SK-N-SH (cell line): Measurements from ENCODE around the gene KRTAP4-3. TPM values are rescaled to one million over a fixed set of nuclear protein-coding genes. Genes with fewer than 3 reads are reported as not detected.
"Not testable (repeated sequence)": the region's sequence is repeated elsewhere in the genome, so short reads cannot be mapped to it uniquely, and the experiment has no call there.

Source experiments
- CTCF ChIA-PET: fragments of 300-600, 350-600 bp; formaldehyde crosslinking; extraction: SDS; loops from one replicate; lab custom pipeline; 2021; lab: Yijun Ruan, JAX
- POLR2A ChIA-PET: fragments of 350-600 bp; sonication (Branson Sonifier 250); formaldehyde crosslinking; extraction: SDS; loops from one replicate; lab custom pipeline; 2020; ENCODE audit warnings: antibody characterized with exemption, inconsistent platforms; lab: Yijun Ruan, JAX
- DNase-seq: peaks from one replicate; pipeline ENCODE4 v3.0.0; 2012
- H2AFZ ChIP-seq: fragments of 200-600 bp; sonication (generic); 2 replicates; pipeline ENCODE4 v1.8.1; 2016; ENCODE audit warnings: antibody characterized with exemption, mild to moderate bottlenecking, low read depth
- H3F3A ChIP-seq: fragments of 200-600 bp; sonication (generic); replicated peaks from 2 replicates; pipeline ENCODE3; 2016; ENCODE audit warnings: antibody characterized with exemption, mild to moderate bottlenecking; ENCODE audit not compliant: insufficient read depth
- H3K27ac ChIP-seq, 2 experiments: fragments of 200-500 bp in 1 of 2; fragments of 200-600 bp in 1 of 2; sonication (Bioruptor generic) in 1 of 2; sonication (generic), shearing (Covaris generic) in 1 of 2; 2 replicates each; pipeline versions ENCODE4 v1.5.1 to v1.6.1; 2014 to 2016; ENCODE audit warnings: low read depth in 2 of 2, inconsistent platforms in 1 of 2, low read length in 1 of 2, mild to moderate bottlenecking in 1 of 2, mixed read lengths in 1 of 2
- H3K27me3 ChIP-seq: fragments of 200-600 bp; sonication (generic), shearing (Covaris generic); 2 replicates; pipeline ENCODE4 v1.6.1; 2016; ENCODE audit warnings: mixed run types; ENCODE audit not compliant: insufficient read depth
- H3K36me3 ChIP-seq, 2 experiments: fragments of 200-500 bp in 1 of 2; fragments of 200-600 bp in 1 of 2; sonication (Bioruptor generic) in 1 of 2; sonication (generic) in 1 of 2; replicated peaks in 1 of 2; 2 replicates each; pipeline versions ENCODE3 to v1.5.1; 2014 to 2016; ENCODE audit warnings: low read length in 1 of 2, mild to moderate bottlenecking in 1 of 2; ENCODE audit not compliant: insufficient read depth in 2 of 2, control insufficient read depth in 1 of 2
- H3K4me1 ChIP-seq, 2 experiments: fragments of 200-500 bp in 1 of 2; fragments of 200-600 bp in 1 of 2; sonication (Bioruptor generic) in 1 of 2; sonication (generic), shearing (Covaris generic) in 1 of 2; 2 replicates each; pipeline versions ENCODE4 v1.5.1 to v1.6.1; 2014 to 2016; ENCODE audit warnings: low read depth in 1 of 2, low read length in 1 of 2, mixed run types in 1 of 2; ENCODE audit not compliant: insufficient read depth in 2 of 2, control insufficient read depth in 1 of 2
- H3K4me2 ChIP-seq: fragments of 200-600 bp; sonication (generic), shearing (Covaris generic); 2 replicates; pipeline ENCODE4 v1.6.1; 2017; ENCODE audit warnings: mixed run types
- H3K4me3 ChIP-seq, 2 experiments: fragments of 200-500 bp in 1 of 2; fragments of 200-600 bp in 1 of 2; sonication (Bioruptor generic) in 1 of 2; sonication (generic), shearing (Covaris generic) in 1 of 2; 2 replicates each; pipeline versions ENCODE4 v1.5.1 to v1.8.1; 2014 to 2016; ENCODE audit warnings: low read depth in 2 of 2, inconsistent platforms in 1 of 2, low read length in 1 of 2, mild to moderate bottlenecking in 1 of 2, mixed read lengths in 1 of 2, moderate library complexity in 1 of 2
- H3K79me2 ChIP-seq: fragments of 200-600 bp; sonication (generic); 2 replicates; pipeline ENCODE4 v1.8.1; 2017; ENCODE audit warnings: mild to moderate bottlenecking; ENCODE audit not compliant: insufficient read depth
- H3K9ac ChIP-seq: fragments of 200-600 bp; sonication (generic); 2 replicates; pipeline ENCODE4 v1.6.1; 2017; ENCODE audit warnings: mixed run types
- H3K9me2 ChIP-seq: fragments of 200-600 bp; sonication (generic); 2 replicates; pipeline ENCODE4 v1.6.1; 2017; ENCODE audit warnings: mixed run types
- H3K9me3 ChIP-seq: fragments of 200-600 bp; sonication (generic); 2 replicates; pipeline ENCODE4 v1.6.1; 2017; ENCODE audit warnings: mixed run types, mild to moderate bottlenecking, moderate library complexity
- H4K20me1 ChIP-seq: fragments of 200-600 bp; sonication (generic); 2 replicates; pipeline ENCODE4 v1.6.1; 2017; ENCODE audit warnings: mild to moderate bottlenecking, mixed run types; ENCODE audit not compliant: insufficient read depth
- GABPA ChIP-seq: IDR thresholded peaks from 2 replicates; pipeline ENCODE4 v1.4.0; 2012; ENCODE audit warnings: low read depth, mild to moderate bottlenecking
- MEF2A ChIP-seq: IDR thresholded peaks from 2 replicates; pipeline ENCODE4 v1.4.0; 2012; ENCODE audit warnings: low read depth, borderline replicate concordance
- POLR2AphosphoS5 ChIP-seq: IDR thresholded peaks from 2 replicates; pipeline ENCODE4 v1.6.1; 2012; ENCODE audit warnings: low read depth, low read length
- RCOR1 ChIP-seq: fragments of 150-350 bp; IDR thresholded peaks from 2 replicates; pipeline ENCODE4 v1.6.1; 2017; ENCODE audit warnings: antibody characterized with exemption, low read length
- RXRA ChIP-seq: IDR thresholded peaks from 2 replicates; pipeline ENCODE4 v1.4.0; 2012; ENCODE audit warnings: low read depth, mild to moderate bottlenecking, borderline replicate concordance
- SMC3 ChIP-seq: IDR thresholded peaks from 2 replicates; pipeline ENCODE4 v1.6.1; 2012; ENCODE audit warnings: low read depth, low read length, improper control_type of control experiment
- USF1 ChIP-seq: IDR thresholded peaks from 2 replicates; pipeline ENCODE4 v1.4.0; 2012; ENCODE audit warnings: low read depth, borderline replicate concordance
- USF2 ChIP-seq: fragments of 150-350 bp; IDR thresholded peaks from 2 replicates; pipeline ENCODE4 v1.6.1; 2017; ENCODE audit warnings: antibody characterized with exemption, low read length, low read depth, borderline replicate concordance
- ZBTB33 ChIP-seq: IDR thresholded peaks from 2 replicates; pipeline ENCODE4 v1.4.0; 2012; ENCODE audit warnings: low read depth, borderline replicate concordance
- WGBS: methylation state at CpG from one replicate; pipeline ENCODE4 v1.1.6; 2017; ENCODE audit warnings: low lambda C conversion rate; 5-methylcytosine and 5-hydroxymethylcytosine counted together
- polyA plus RNA-seq, 3 experiments: library from polyadenylated mRNA; depleted of rRNA; stranded (reverse); fragments of >200 nt; gene quantifications; 2 replicates each; pipeline ENCODE4 v1.2.3, GENCODE V29; 2012

KRTAP4-3 gene
- polyA plus RNA-seq, 1 of the 3 experiments (the other 2 are of a cell fraction), result not detected

- Histone ChIP-seq H3K36me3 (no peaks in the 10 kb centered on the region), H3K27ac (no peak overlapping the region), H3K79me2 (no peaks in the 10 kb centered on the region), H3F3A (no peaks in the 10 kb centered on the region), H3K9me2 (no peaks in the 10 kb centered on the region), H4K20me1 (no peaks in the 10 kb centered on the region), H3K4me2 (no peak overlapping the region), H2AFZ (no peak overlapping the region), H3K27me3 (no peaks in the 10 kb centered on the region), H3K9ac (no peak overlapping the region), H3K9me3 (no peaks in the 10 kb centered on the region), H3K4me1 (no peaks in the 10 kb centered on the region), H3K4me3 (no peak overlapping the region)
- no peak for DNase-seq
- TF ChIP-seq SMC3 (no peak), POLR2AphosphoS5 (no peak), USF2 (no peak), ZBTB33 (no peak), GABPA (no peak), MEF2A (no peak), RCOR1 (no peak), RXRA (no peak), USF1 (no peak)
- ChIA-PET CTCF (no interaction called here), POLR2A (no interaction called here)
- WGBS, result 40% methylated on average over 2 of the region's 2 CpGs
Observed at GRCh38 chr17:41125064-41125463, 43.0 kb downstream of the KRTAP4-3 start.

GRCh38 chr17:41123991-41124371, 44.0 kb downstream of the KRTAP4-3 start, which contains the start of gene KRTAP4-12:
Gene KRTAP4-12, minus strand, starts transcription at chr17:41124182. Its CDS starts 60 bp downstream, at chr17:41124122.
- H3K36me3 ChIP-seq, H3K4me2 ChIP-seq, H3K4me1 ChIP-seq, H3K79me2 ChIP-seq, H4K20me1 ChIP-seq, H3K9me2 ChIP-seq, H3F3A ChIP-seq, DNase-seq, H3K27me3 ChIP-seq, H3K27ac ChIP-seq, H3K4me3 ChIP-seq, H2AFZ ChIP-seq, H3K9me3 ChIP-seq, POLR2A ChIA-PET, H3K9ac ChIP-seq: not testable (repeated sequence)
- no CpG with 5 or more reads among the region's 3 CpGs for WGBS
- CTCF ChIA-PET, result interaction anchor here (1.0 kb wide), 1 partner anchor 425 kb away, joined by 4 read pairs; no protein-coding TSS in a partner anchor

- DNase-seq, H3F3A ChIP-seq, POLR2A ChIA-PET, H3K4me2 ChIP-seq, H3K36me3 ChIP-seq, H3K9me3 ChIP-seq, H3K79me2 ChIP-seq, H3K27ac ChIP-seq, H3K4me1 ChIP-seq, H4K20me1 ChIP-seq, H3K4me3 ChIP-seq, H3K27me3 ChIP-seq, H2AFZ ChIP-seq, H3K9ac ChIP-seq, H3K9me2 ChIP-seq: not testable (repeated sequence)
- 22% methylated on average over 8 of the region's 12 CpGs for WGBS
- CTCF ChIA-PET, result interaction anchor here (1.0 kb wide), 1 partner anchor 426 kb away, joined by 4 read pairs; no protein-coding TSS in a partner anchor
Observed at GRCh38 chr17:41123292-41123990, 44.6 kb downstream of the KRTAP4-3 start.
